HG03108 (cell line): Measurements from ENCODE around the gene CALR3.
"Not testable (repeated sequence)": the region's sequence is repeated elsewhere in the genome, so short reads cannot be mapped to it uniquely, and the experiment has no call there.

Experiments used
- ATAC-seq: cut with Tn5 transposase; IDR thresholded peaks from one replicate; pipeline ENCODE4 v1.9.1; 2021; ENCODE audit warnings: moderate library complexity; ENCODE audit not compliant: unreplicated experiment

The CALR3 gene

DNA sequence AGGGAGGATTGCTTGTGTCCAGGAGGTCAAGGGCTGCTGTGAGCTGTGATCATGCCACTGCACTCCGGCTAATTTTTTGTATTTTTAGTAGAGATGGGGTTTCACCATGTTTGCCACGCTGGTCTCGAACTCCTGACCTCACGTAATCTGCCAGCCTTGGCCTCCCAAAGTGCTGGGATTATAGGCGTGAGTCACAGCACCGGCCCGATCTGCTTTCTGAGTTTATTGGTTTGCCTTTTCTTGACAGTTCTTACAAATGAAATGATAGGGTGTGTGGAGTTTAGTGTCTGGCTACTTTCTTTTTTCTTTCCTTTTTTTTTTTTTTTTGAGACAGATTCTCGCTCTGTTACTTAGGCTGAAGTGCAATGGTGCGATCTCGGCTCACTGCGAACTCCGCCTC is 1.1 kb upstream of the CALR3 start:
- ATAC-seq: no peak

DNA sequence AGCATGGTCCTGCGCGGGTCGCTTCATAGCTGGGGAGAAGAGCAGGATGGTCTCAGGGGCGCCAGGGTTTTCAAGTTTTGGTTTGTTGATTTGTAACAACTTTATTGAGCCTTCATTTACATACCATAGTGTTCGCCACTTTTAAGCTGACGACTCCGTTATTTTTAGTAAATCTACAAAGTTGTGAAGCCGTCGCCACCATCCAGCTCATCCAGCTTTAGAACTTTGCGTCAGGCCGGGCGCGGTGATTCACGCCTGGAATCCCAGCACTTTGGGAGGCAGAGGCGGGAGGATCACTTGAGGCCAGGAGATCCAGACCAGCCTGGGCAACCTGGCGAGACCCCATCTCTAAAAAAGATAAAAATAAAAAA is 631 bp upstream of the CALR3 start:
- ATAC-seq: no peak

DNA sequence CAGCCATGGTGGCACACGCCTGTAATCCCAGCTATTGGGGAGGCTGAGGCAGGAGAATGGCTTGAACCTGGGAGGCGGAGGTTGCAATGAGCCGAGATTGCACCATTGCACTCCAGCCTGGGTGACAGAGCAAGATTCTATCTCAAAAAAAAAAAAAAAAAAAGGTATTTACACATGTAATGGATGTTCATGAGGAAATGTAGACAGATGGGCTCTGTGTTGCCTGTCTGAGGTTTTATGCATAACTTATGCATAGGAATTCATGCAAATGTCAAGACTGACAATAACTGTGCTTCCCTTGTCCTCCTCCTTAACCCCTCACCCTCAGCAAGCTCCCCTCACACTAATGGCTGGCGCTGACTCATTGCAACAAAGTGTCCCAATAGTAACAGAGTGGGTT is 9.5 kb downstream of the CALR3 start:
- ATAC-seq: not testable (repeated sequence)

DNA sequence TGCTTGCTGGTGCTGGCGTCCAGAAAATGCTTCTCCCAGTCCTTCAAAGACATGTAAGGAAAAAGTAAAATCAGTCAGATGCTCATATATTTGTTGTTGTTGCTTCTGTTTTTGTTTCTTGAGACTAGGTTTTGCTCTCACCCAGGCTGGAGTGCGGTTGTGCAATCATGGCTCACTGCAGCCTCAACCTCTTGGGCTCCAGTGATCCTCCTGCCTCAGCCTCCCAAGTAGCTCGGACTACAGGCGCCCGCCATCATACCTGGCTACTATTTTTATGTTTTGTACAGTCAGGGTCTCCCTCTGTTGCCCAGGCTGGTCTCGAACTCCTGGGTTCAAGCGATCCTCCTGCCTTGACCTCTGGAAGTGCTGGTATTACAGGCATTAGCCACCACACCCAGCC is 13.2 kb downstream of the CALR3 start:
- ATAC-seq: no peak

DNA sequence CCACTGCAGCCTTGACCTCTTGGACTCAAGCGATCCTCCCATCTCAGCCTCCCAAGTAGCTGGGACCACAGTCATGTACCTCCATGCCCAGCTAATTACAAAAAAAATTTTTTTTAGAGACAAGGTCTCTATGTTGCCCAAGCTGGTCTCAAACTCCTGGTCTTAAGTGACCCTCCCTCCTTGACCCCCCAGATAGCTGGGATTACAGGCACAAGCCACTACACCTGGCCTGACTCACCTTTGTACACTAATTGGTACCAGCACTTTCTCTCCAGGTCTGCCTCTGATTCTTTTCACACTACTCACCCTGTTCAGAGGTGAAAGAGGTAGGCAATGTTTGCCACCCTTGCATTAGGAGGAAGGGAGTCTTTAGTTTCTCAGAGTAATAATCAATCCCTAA is 18.7 kb downstream of the CALR3 start:
- no peak for ATAC-seq

DNA sequence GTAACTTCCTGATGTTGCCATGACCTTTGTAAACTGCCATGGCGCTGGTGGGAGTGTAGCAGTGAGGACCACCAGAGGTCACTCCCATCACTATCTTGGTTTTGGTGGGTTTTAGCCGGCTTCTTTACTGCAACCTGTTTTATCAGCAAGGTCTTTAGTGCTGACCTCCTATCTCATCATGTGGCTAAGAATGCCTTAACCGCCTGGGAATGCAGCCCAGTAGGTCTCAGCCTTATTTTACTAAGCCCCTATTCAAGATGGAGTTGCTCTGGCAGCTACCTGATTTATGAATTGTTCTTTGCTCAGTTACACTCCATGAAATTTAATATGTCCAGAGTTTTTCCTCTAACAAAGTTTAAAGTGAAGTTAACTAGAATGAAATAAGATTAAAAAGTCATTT is 19.6 kb downstream of the CALR3 start:
- ATAC-seq: no peak

DNA sequence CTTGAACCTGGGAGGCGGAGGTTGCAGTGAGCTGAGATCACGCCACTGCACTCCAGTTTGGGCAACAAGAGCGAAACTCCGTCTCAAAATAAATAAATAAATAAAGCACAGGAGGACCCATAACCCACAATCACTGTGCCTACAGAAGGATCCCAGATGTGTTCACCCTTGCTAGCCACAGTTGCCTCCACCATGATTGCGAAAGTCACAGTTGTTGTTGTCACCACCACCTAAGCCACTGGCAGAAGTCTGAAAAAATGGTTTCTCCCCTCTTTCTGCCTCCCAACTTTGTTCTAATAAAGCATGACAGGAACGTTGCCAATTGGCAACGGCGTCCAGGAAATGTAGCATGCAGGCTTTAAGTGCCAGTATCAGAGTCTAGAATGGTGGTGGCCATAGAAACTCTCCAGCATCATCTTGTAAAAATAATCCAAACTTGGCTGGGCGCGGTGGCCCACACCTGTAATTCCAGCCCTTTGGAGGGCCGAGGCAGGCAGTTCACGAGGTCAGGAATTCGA is 22.0 kb downstream of the CALR3 start:
- ATAC-seq: no peak

DNA sequence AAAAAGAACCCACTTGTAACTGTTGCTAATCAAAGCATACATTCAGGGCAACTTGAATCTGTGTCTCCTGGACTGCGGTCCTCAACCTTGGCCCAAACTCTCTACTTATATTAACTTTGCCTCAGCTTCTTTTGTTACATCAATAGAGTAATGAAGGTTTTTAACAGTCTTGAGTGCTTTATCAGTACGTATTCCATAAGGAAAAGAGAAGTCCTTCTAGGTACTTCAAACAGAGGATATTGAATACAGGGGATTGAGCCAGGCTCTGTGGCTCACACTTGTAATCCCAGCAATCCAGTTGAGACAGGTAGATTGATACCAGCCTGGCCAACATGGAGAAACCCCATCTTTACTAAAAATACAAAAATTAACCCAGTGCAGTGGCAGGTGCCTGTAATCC is 23.0 kb downstream of the CALR3 start:
- ATAC-seq: no peak

DNA sequence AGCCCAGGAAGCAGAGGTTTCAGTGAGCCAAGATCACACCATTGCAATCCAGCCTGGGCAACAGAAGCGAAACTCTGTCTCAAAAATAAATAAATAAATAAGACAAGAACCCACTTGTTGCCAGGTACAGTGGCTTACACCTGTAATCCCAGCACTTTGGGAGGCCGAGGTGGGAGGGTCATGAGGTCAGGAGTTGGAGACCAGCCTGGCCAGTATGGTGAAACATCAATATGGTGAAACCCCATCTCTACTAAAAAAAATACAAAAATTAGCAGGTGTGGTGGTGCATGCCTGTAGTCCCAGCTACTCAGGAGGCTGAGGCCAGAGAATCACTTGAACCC is 23.4 kb downstream of the CALR3 start:
- not testable (repeated sequence) for ATAC-seq

DNA sequence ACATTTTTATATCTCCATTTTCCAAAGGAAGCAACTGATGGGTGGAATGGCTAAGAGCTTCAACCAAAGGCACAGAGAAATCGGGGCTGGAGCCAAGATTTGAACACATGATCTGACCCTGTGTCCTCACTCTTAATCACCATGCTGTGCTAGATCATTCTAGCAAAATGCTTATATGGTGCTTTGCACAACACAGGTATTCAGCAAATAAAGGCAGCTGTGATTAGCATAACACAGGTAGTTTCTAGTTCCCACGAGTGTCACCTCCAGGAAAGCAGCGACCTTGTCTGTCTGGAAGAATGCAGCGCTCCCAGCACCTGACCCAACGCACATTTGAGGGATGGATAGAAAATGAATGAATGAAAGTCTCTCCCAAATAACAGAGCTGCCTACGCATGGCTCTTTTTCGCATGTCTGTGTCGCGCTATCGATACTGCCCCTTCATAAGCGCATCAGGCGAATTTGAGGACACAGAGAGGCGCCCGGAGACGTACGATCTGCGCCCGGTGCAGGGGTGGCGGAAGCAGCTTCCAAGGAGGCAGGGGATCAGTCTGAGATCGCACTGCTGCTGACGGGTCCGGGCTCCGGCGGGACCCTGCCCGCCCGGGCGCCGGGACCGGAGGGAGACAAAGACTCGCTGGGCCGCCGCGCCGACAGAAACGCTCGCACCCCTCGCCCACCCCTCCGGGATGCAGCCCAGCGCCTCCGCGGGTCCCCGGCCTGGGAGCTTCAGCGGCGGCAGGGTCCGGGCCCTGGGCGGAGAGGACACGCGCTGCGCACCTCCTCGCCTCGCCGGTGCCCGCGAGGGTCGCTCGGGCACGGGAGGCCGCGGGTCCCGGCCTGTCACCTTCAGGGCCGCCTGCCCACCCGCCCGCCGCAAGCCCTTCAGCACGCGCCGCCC is 24.8 kb downstream of the CALR3 start:
- ATAC-seq: peak; percentile 29

DNA sequence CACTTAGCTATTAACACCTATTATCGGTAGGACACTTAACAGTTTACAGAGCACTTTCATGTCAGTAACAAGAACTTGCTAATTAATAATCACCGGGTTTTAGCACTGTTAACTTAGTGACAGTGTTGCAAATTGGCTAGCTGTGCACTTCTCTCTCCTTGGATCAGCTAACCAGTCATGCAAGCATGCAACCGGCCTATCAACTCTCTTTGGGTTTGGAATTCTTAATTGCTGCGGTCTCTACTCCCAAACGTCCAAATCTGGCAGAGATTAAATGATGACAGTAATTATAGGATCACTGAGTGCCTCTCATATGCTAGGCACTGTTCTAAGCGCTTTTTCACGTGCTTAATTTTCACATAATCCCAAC is 25.4 kb downstream of the CALR3 start:
- ATAC-seq: no peak

DNA sequence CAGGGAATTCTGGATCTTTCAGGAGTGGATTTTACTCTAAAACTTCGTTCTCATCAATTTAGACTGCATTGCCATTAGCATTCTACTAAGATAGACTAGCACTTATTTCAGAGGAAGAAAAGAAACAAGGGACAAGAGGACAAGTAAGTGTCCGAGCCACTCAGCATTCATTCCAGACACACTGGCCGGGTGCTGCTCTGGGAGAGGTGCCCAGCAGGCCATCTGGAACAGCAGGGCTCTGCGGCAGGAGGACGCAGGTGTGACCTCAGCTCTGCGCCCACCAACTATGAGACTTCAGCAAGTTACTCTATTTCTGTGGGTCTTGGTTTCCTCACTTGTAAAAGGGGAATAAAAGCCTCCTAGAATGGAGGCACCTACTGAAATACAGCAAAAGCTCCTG is 28.4 kb downstream of the CALR3 start:
- ATAC-seq: no peak

DNA sequence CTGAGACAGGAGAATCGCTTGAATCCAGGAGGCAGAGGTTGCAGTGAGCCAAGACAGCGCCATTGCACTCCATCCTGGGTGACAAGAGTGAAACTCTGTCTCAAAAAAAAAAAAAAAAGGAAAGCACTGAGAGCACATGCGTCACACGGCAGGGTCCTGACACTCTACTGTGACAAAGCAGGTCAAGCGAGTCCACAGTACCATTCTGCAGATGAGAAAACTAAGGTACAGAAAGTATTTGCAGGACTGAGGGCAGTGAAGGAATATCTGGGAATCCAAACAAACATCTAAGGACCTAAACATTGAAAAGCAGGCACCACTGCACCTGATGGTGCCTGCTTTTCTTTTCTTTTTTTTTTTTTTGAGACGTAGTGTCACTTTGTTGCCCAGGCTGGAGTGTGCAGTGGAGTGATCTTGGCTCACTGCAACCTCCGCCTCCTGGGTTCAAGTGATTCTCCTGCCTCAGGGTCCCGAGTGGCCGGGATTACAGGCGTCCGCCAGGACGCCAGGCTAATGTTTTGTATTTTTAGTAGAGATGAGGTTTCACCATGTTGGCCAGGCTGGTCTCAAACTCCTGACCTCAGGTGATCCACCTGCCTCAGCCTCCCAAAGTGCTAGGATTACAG is 29.1 kb downstream of the CALR3 start:
- not testable (repeated sequence) for ATAC-seq

DNA sequence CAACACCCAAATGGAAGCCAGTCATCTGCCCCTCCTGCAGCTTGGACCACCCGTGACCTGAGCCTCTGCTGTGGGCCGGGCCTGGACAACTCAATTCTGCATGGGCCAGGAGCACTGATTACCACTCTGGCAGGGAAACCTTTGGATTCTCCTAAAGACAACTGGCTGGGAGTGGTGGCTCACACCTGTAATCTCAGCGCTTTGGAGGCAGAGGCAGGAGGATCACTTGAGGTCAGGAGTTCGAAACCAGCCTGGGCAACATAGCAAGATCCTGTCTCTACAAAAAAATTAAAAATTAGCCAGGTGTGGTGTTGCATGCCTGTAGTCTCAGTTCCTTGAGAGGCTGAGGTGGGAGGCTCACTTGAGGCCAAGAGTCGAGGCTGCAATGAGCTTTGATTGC is 30.7 kb downstream of the CALR3 start:
- ATAC-seq: no peak

DNA sequence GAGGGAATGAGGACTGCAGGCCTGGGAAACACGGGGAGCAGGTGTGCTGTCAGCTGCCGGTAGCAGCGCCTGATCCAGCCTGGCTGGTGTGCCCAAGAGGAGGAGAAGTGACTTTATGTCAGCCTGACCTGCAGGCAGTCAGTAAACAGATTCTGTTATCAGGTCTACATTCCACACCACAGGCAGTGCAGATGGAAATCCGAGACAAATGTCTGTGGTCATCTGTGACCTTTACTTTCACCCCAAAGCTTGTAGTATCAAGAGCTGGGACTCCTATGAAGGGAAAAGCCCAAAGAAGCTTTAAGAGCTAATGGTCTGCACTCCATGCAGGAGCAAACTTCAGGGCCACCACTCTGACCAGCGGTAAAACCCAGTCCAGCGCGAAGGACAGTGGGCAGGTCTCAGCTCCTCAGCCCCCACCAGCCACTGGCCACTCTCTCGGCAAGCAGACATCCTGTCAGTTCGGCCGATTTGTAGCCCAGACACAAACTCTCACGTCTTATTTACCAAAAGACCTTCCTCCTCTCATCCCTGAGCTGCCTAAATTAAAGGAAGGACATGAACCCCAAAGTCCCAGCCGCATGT is 31.9 kb downstream of the CALR3 start:
- no peak for ATAC-seq

DNA sequence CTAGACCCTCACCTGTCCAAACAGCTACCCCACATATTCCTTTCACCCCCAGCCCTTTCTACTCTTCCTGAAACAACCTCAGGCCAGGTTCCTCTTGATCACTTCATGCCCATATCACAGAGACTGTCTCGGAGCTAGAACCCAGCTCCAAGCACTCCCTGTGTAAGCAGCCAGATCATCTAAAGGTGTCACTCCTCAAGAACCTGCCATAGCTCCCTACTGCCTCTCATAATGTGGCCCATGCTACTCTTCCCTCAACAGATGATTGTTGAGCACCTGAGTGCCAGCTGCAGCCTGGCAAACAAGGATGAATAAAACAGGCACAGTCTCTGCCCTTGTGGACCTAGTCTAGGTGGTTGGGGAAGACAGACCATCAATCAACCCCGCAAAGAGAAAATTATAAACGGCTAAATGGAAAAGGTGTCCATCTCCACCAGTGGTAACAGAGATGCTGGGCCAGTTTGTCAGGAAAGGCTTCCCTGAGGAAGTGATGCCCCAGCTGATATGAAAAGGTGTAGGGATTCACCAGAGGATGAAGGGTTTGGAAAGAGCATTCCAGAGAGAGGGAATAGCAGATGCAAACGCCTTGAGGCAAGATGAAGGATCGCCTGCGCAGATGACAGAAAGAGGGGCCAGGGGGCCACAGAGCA is 32.5 kb downstream of the CALR3 start:
- ATAC-seq: no peak

DNA sequence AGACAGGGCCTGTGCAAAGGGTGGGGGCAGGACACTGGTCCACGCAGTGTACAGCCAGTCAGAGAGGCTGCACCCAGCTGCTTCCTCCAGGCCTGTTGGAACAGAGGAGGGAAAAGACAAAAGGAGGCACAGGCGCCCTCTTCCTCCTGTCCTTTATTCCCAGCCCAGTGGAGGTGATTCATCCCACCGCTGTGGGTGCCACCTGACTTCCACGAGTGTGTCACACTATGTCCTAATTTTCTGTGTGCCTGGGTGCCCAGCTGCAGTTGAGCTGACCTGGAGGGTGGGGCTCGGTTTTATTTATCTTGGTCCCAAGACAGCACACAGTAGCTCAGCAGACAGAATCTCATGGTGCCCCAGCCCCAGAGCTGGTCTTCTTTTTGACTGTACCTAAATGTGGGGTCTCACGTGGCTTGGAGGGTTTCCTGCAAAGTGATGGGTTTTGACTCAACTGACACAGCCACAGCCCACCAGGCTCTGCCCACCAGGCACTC is 33.2 kb downstream of the CALR3 start:
- no peak for ATAC-seq

DNA sequence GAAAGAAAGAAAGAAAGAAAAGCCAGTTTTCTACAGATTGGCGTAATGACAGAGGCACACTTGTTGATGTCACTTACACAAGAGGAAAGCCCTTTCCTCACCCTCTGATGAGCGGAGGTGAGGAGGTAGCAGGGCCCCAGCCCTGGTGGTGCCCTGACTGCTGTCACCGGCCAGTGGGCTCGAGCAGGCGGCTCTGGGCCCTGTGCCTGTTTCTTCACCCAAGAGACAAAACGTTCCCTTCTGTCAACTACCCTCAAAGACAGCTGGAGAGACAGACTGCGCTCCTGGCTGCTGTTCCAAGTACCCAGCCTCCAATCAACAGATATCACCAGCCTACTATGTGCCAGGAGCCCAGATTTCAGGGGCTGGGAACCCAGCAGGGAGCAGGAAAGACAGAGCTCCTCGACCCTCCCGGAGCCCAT is 34.3 kb downstream of the CALR3 start:
- no peak for ATAC-seq

DNA sequence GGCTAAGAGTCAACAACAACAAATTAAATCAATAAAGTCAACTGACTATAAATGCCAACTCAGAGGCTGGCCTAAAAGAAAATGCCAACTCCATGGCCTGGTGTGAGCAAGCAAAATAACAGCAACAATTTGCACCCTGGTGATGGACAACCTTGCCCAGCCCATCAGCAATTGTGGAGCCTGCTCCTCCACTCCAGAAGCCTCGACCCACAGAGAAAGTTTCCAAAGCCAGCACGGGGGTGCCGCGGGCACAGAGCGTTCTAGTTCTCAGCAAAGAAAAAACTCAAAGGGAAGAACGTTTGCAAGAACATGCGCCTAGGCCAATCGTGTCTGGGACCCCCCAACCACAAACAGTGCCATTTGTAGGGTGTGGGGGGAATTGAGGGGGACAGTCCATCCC is 35.5 kb downstream of the CALR3 start:
- ATAC-seq: no peak

DNA sequence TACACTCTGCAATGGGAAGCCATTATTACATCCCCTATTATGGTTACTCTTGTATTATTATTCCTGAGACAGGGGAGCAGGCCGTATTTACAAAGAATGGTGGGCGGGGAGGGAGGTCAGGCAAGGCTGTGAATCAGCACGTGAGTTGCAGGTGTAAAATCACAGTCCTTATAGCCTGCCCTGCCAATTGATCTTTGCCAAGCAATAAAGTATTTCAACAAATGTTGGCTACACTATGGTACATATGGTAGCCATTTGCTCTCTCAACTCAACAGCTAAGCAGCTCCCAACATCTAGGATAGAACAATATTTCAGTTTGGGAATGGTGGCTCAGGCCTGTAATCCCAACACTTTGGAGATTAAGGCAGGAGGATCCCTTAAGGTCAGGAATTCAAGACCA is 36.3 kb downstream of the CALR3 start:
- no peak for ATAC-seq
